ENCODE measurements around the gene LRRC4B.

Gene LRRC4B

DNA sequence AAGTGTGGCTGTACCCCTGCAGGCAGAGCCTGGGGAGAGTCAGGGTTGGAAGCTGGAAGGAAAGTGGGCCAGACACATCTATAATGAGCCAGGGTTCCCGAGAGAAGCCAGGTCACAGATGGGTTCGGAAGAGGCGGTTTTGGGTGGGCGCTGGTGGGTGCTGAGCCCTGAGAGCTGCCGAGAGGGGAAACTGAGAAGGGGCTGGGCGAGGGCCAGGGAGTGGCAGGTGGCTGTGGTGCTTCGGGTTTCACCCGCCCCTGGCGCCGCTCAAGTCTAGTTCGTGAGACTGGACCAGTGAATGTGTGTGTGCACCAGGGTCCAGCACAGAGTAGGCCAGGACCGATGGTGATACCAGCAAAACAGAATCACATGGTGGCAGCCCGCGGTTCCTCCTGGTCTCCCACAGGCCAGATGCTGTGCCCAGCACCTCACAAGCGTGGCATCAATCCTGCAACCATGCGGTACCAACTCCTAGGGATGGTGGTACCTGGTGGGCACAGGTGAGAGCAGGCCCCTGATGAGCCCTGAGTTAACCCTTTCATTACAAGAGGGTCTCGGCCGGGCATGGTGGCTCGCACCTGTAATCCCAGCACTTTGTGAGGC is 1.8 kb upstream of the LRRC4B start:
- no peak for DNase-seq

DNA sequence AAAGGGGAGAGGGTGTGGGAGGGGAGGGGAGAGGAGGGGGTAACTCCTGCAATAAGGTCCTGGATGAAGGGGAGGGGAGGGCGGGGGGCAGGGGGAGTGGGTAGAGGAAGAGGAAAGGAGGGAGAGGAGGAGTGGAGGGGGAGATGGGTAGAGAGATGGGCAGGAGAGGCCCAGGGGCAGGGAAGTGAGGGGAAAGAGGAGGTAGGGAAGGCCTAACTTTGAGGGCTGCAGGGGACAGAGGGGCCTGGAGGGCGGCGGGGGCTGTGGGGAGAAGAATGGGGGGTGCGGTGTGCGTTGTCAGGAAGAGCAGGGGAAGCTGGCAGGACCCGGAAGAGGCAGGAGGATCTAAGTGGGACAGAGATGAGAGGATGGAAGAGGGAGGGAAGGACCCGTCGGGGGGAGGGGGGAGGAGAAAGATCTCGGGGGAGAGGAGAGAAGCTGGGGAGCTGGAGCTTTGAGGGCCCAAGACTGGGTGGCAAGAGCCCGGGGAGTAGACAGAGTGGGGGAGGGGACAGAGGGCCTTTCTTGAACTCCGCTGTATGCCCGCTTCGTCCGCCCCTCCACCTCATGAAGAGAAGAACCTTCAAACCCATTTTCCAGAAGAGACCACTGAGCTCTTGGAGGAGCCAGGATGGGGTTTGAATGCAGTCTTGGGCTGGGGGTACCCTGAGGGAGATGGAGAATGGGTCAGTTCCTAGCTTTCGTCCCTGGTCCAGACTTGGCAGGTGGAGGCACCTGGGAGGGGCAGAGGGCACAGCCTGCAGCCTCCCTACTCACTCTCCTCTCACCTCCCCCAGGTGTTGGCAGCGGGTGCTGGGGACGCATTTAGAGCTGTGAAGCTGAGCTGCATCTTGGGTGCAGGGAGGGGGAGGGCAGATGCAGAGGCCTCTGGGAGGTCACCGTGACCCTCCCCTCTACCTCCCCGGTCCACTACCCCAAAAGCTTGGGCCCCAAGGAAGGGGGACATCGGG is 778 bp upstream of the LRRC4B start:
- DNase-seq = no peak

DNA sequence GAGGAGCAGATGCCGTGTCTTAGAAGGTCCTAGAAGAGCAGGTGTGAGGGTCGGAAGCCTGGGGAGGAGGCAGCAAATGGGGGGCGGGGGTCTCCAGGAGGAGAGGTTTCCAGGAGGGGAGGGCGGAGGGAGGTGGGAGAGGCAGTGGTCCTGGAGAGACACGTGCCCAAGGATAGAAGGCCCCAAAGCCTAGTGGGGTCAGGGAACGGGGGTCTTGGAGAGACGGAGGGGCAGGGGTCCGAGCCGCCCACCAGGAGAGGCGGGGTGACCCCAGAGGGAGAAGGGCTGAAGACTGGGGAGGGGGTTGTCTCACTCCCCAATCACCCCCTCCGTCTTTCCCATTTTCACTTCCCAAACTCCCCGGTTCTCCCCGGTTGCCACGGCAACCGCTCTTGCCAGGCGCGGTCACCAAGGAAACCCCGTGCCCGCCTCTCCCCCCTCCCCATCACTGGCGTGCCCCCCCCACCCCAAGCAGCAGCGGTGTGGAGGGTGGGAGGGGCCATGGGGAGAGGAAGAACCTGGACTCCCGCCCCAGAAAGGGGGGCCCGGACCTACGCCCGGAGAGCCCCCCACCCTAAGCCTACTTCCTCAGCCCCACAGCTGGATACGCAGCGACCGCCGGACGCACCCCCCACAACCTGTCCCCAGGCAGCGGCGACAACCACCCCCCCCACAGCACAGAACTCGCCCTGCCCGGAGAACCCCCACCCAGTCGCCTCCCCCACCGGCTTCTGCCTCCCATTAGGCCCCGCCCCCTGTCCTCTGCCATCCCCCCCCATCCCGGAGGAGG is 988 bp downstream of the LRRC4B start:
- no peak for DNase-seq

DNA sequence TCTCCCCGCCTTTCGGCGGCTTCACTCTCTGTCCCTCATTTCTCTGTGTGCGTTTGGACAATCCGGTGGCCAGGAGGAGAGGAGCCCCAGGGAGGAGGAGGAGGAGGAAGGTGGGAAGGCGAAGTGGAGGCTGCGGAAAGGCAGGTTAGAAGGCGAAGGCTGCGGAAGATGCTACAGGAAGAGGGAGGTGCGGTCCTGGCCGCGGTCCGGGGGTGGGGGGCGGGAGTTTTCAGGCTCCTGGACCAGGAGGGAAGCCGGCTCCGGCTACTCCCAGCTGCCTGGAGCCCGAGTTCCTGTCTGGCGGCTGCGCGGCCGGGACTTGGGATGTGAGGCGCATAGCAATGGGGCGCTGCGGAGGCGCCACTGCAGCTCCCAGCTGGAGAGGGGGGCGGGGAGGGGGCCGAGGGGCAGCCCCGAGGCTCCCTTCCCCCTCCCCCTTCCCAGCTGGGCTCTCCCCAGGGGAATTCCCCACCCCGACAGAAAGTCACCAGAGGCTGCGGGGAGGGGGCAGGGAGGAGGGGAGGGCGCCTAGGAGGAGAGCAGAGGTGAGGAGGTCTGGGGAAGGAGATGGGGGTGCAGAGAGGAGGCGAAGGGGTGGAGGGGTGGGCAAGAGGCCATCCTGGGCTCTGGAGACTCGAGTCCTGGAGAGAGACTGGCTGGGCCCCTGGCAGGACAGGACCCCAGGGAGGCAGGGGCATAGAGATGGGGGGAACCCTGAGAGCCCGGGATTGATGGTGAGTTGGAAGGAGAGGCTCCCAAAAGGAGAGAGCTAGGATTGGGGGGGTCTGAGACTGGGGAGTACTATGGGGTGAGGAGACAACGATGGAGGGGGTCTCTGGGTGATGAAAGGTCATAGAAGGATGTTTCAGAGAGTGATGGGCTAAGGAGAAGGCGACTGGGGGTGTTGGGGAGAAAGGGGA is 2.0 kb downstream of the LRRC4B start:
- no peak for DNase-seq

DNA sequence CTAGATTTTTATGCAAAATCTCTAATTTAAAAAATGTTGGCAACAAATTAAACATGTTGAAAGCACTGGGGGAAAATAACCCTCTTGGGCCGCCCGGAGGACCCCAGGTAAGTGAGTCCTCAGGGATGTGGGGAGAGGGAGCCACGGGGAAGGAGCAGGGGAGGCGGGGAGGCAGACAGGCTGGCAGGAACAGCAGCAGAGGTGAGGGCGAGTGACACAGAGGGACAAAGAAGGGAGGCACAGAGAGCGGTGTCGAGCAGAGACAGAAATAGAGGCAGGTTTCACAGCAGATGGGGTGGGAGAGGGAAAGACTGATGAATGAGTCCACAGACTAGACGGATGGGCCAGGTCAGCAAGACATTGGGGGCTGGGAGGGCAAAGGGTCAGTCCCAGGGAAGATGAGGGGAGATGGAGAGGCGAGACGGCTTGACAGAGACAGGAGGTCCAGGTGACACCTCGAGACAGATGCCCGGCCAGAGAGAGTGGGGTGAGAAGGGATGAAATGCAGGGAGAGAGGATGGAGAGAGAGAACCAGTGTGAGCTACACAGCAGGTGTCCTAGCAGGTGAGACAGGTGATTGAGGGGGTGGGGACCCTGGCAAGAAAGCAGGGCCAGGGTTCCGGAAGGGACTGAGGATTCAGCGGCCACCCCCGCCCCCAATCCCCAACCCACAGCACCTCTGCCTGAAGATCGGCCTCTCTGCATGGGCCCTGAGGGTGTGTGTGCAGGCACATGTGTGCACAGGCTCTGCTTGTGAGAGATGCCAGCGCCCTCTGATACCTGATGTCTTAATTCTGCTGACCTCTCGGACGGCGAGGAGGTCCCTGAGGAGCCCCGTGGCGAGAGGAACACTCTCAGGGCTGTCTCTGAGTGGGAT is 3.8 kb downstream of the LRRC4B start:
- DNase-seq = no peak

- no peak for DNase-seq
Observed at GRCh38 chr19:50563597-50563996, 4.6 kb downstream of the LRRC4B start.

- no peak for DNase-seq
Observed at GRCh38 chr19:50562996-50563395, 5.2 kb downstream of the LRRC4B start.

- no peak for DNase-seq
Observed at GRCh38 chr19:50562329-50562728, 5.9 kb downstream of the LRRC4B start.

GRCh38 chr19:50559636-50560035 is 8.6 kb downstream of the LRRC4B start:
- DNase-seq = no peak

GRCh38 chr19:50558449-50558848 is 9.8 kb downstream of the LRRC4B start:
- DNase-seq = no peak

DNA sequence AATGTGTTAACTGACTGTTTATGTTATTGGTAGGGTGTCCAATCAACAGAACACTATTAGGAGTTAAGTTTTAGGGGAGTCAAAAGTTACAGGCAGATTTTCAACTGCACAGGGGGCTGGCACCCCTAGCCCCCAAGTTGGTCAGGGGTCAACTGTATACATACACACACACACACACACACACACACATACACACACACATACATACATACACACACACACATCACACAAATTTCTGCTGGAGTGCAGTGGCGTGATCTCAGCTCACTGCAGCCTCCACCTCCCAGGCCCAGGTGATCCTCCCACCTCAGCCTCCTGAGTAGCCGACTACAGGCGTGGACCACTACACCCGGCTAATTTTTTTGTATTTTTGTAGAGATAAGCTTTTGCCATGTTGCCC is 10.2 kb downstream of the LRRC4B start:
- DNase-seq = no peak

DNA sequence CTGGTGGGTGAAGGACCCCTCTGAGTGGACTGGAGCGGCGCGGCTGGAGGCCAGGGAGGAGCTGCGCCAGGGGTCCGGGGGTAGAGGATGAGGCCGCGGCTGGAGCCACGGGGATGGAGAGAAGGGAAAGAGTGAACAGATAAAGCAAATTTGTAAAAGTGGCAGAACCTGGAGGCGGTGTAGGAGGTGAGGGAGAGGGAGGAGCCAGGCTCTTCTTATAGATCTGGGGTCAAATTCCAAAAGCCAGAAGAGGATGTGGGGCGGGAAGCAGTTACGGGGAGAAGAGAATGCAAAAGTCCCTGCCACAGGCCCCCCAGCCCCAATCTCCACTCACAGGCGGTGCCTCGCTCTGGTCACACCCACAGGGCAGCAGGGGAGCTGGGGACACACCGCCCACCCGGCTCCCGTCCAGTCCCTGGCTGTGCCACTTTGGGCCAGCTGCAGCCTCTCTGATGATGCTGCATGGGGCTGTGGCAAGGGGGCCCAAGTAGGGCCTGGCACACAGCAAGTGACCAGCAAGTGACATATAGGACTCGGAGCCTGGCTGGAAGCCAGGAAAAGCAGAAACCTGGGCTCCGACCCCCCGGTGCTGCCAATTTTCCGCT is 11.1 kb downstream of the LRRC4B start:
- no peak for DNase-seq

DNA sequence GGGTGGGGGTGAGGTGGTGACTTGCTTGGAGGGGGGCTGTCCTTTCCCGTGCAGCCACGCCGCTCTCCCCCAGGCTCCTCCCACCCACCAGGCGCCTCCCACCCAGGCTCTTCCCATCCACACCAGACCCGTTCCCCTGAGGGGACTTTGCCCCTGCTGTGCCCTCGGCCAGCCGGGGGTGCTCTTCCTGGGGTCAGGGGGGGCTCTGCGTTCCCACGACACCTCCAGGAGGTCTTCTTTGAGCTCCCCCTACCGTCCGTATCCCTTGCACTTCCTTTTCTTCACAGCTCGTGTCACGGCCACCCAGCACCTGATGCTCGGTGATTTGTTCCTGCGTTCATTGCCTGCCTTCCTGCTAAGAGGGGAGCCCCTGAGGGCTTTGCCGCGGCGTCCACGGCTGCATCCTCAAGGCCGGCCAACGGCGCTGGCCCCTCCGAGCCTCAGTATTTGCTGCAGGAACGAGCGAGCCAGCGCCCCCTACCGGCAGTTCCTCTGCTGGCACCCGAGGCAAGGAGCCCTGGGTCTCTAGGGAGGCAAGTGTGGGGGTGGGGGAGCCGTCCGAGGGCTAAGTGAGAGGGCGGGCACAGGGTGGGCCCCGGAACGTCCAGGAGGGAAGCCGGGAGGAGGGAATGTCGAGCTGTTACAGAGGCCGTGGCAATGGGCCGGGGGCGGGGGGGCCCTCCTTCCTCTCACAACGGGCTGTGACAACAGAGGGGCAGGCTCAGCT is 11.8 kb downstream of the LRRC4B start:
- DNase-seq = peak; percentile 56

GRCh38 chr19:50555450-50556281 is 12.6 kb downstream of the LRRC4B start:
- DNase-seq = no peak

- DNase-seq = no peak
Observed at GRCh38 chr19:50555033-50555432, 13.2 kb downstream of the LRRC4B start.

DNA sequence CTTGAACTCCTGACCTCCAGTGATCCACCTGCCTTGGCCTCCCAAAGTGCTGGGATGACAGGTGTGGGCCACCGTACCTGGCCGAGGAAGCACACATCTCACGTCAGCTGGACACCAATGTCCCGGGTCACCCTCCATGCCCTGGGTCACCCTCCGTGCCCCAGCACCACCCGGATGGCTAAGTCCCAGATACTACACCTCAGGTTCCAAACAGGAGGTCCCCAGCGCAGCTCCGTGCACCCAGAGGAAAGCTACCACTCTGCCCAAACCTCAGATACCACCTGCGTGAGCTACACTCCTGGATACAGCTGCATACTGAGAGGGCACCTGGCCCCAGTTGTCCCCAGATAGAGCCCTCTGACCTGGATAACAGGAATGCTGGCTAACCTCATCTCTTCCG is 14.0 kb downstream of the LRRC4B start:
- no peak for DNase-seq

DNA sequence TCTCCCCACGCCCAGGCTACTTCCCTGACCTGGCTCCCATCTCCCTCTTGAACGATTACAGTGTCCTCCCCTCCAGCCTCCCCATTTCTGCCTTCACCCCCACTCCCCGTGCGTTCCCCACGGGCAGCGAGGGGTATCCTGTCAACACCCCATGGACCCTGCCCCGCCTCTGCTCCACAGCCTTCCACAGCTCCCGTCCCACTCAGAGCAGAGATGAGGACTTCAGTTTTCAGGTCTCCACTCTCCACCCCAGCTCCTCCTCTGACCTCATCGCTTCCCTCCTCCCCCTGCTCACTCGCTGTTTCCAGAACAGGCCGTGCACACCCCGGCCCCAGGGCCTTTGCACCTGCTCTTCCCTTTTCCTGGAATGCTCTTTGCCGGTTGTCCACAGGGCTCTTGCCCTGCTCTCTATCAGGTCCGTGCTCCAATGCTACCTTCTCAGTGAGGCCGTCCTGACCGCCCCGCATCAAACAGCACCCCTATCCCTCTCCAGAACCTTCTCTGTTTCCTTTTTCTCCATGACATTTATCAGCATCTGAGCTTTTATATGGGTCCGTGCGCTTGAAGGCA is 15.0 kb downstream of the LRRC4B start:
- no peak for DNase-seq

GRCh38 chr19:50552540-50552939 is 15.7 kb downstream of the LRRC4B start:
- DNase-seq = no peak

All from fibroblast of skin of back (primary cell).